ENCODE measurements around the gene LLGL2. TPM values are rescaled to one million over a fixed set of nuclear protein-coding genes. Genes with fewer than 3 reads are reported as not detected.

Gene LLGL2
- total and polyA plus RNA-seq, 2 donors (not counting 1 experiment from before 2014, with no cell fraction given): 0.03 to 0.33 TPM

DNA sequence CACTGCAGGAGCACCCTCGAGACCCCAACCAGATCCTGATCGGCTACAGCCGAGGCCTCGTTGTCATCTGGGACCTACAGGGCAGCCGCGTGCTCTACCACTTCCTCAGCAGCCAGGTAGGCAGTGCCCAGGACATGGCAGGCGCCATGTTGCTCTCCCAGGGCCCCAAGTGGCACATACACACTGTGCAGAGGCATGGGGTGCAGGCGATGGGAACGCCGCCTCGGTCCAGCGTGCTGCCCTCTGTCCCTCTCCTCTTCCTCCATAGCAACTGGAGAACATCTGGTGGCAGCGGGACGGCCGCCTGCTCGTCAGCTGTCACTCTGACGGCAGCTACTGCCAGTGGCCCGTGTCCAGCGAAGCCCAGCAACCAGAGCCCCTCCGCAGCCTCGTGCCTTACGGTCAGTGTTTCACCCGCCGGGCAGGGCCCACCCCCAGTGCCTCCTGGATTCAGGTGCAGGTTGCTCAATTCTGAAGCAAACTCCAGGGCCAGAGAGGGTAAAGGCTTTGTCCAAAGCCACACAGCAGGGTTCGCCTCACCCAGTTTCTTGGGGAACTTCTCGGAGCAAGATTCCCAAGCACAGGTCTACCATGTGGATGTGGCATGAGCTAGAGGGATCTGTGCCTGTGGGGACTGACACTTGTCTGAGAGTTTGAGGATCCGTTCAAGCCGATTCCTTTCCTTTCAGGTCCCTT lies 37.7 kb downstream of the LLGL2 start:
- H3K27me3 ChIP-seq (ENCODE audit: control insufficient read depth, insufficient read depth, low read length): peaks cover 2% of the 10 kb centered on the region
- no peak for TF ChIP-seq CTCF (conservative IDR thresholded peaks at IDR 0.05 in 1 of 2, IDR thresholded peaks at IDR 0.05 in 1 of 2; ENCODE audit: low read depth in 1 of 2, low read length in 2 of 2)
- no peak for TF ChIP-seq EZH2 (IDR thresholded peaks at IDR 0.05; ENCODE audit: low read length, missing control alignments)
- no peaks in the 10 kb centered on the region for H3K9me3 ChIP-seq (ENCODE audit: control insufficient read depth, insufficient read depth, low read depth, low read length)

GRCh38 chr17:75564195-75564594 lies 38.7 kb downstream of the LLGL2 start:
- no peaks in the 10 kb centered on the region for H3K4me1 ChIP-seq (ENCODE audit: control insufficient read depth, extremely low read depth, insufficient read depth, low read length)
- H3K4me3 ChIP-seq (replicated peaks in 1 of 4; ENCODE audit: control extremely low read depth in 1 of 4, insufficient read depth in 1 of 4, low read depth in 3 of 4, low read length in 4 of 4): no peak overlapping the region
- TF ChIP-seq CTCF (conservative IDR thresholded peaks at IDR 0.05 in 1 of 2, IDR thresholded peaks at IDR 0.05 in 1 of 2; ENCODE audit: low read depth in 1 of 2, low read length in 2 of 2): no peak
- no peak for TF ChIP-seq EZH2 (IDR thresholded peaks at IDR 0.05; ENCODE audit: low read length, missing control alignments)
- no peaks in the 10 kb centered on the region for H4K20me1 ChIP-seq (ENCODE audit: control insufficient read depth, extremely low read depth, insufficient read depth, low read length)
- H3K79me2 ChIP-seq (ENCODE audit: control insufficient read depth, insufficient read depth, low read length): no peaks in the 10 kb centered on the region
- H3K4me2 ChIP-seq (ENCODE audit: extremely low read depth, insufficient read depth, low read length): no peak overlapping the region
- H3K27ac ChIP-seq (ENCODE audit: insufficient read depth, low read length): no peak overlapping the region
- DNase-seq (ENCODE audit: low read depth in 2 of 2): no peak
- no peak overlapping the region for H2AFZ ChIP-seq (ENCODE audit: low read length)
- H3K9ac ChIP-seq (ENCODE audit: insufficient read depth, low read length): no peak overlapping the region
- H3K27me3 ChIP-seq (ENCODE audit: control insufficient read depth, insufficient read depth, low read length): peaks cover 2% of the 10 kb centered on the region
- H3K9me3 ChIP-seq (ENCODE audit: control insufficient read depth, insufficient read depth, low read depth, low read length): no peaks in the 10 kb centered on the region
- H3K36me3 ChIP-seq (ENCODE audit: control insufficient read depth, insufficient read depth, low read length): no peaks in the 10 kb centered on the region

More for the DNA sequence above, 37.7 kb downstream of the LLGL2 start:
- no peak overlapping the region for H2AFZ ChIP-seq (ENCODE audit: low read length)
- H3K4me1 ChIP-seq (ENCODE audit: control insufficient read depth, extremely low read depth, insufficient read depth, low read length): no peaks in the 10 kb centered on the region
- DNase-seq (ENCODE audit: low read depth in 2 of 2): no peak
- H3K4me3 ChIP-seq (replicated peaks in 1 of 4; ENCODE audit: control extremely low read depth in 1 of 4, insufficient read depth in 1 of 4, low read depth in 3 of 4, low read length in 4 of 4): no peak overlapping the region
- H3K79me2 ChIP-seq (ENCODE audit: control insufficient read depth, insufficient read depth, low read length): no peaks in the 10 kb centered on the region
- H4K20me1 ChIP-seq (ENCODE audit: control insufficient read depth, extremely low read depth, insufficient read depth, low read length): no peaks in the 10 kb centered on the region
- H3K9ac ChIP-seq (ENCODE audit: insufficient read depth, low read length): no peak overlapping the region
- H3K27ac ChIP-seq (ENCODE audit: insufficient read depth, low read length): no peak overlapping the region
- H3K4me2 ChIP-seq (ENCODE audit: extremely low read depth, insufficient read depth, low read length): no peak overlapping the region
- no peaks in the 10 kb centered on the region for H3K36me3 ChIP-seq (ENCODE audit: control insufficient read depth, insufficient read depth, low read length)

DNA sequence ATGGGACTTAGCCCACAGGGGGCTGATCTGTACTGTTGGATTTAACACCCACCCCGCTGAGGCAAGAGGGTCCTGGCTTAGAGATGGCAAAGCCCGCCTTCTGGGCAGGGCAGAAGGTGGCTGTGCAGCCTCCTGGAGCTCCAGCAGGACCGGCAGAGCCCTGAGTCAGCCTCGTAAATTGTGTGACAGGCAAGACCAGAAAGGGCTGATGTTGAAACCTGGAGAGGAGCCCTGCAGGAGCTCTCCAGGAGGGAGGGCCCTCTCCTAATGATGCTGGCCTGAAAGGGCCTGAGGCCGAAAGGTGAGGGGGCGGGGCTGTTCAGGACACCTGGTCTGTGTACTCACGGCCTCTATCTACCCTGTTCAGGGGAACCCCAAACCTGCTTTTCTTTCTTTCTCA lies 39.6 kb downstream of the LLGL2 start:
- no peak for TF ChIP-seq EZH2 (IDR thresholded peaks at IDR 0.05; ENCODE audit: low read length, missing control alignments)
- no peak for TF ChIP-seq CTCF (conservative IDR thresholded peaks at IDR 0.05 in 1 of 2, IDR thresholded peaks at IDR 0.05 in 1 of 2; ENCODE audit: low read depth in 1 of 2, low read length in 2 of 2)
- H3K27ac ChIP-seq (ENCODE audit: insufficient read depth, low read length): no peak overlapping the region
- peak in 1 of 2 donors; percentile 12 for DNase-seq (ENCODE audit: low read depth in 2 of 2)
- H2AFZ ChIP-seq (ENCODE audit: low read length): no peak overlapping the region
- H3K27me3 ChIP-seq (ENCODE audit: control insufficient read depth, insufficient read depth, low read length): peaks cover 2% of the 10 kb centered on the region
- no peak overlapping the region for H3K9ac ChIP-seq (ENCODE audit: insufficient read depth, low read length)
- H3K36me3 ChIP-seq (ENCODE audit: control insufficient read depth, insufficient read depth, low read length): no peaks in the 10 kb centered on the region
- no peaks in the 10 kb centered on the region for H3K9me3 ChIP-seq (ENCODE audit: control insufficient read depth, insufficient read depth, low read depth, low read length)
- no peaks in the 10 kb centered on the region for H3K79me2 ChIP-seq (ENCODE audit: control insufficient read depth, insufficient read depth, low read length)
- no peak overlapping the region for H3K4me2 ChIP-seq (ENCODE audit: extremely low read depth, insufficient read depth, low read length)
- no peak overlapping the region for H3K4me3 ChIP-seq (replicated peaks in 1 of 4; ENCODE audit: control extremely low read depth in 1 of 4, insufficient read depth in 1 of 4, low read depth in 3 of 4, low read length in 4 of 4)
- no peaks in the 10 kb centered on the region for H4K20me1 ChIP-seq (ENCODE audit: control insufficient read depth, extremely low read depth, insufficient read depth, low read length)
- no peaks in the 10 kb centered on the region for H3K4me1 ChIP-seq (ENCODE audit: control insufficient read depth, extremely low read depth, insufficient read depth, low read length)
